HEK293 (cell line): ENCODE data around the gene NAT8L.

Experiments
- CTCF ChIA-PET: fragments of 350-600 bp; formaldehyde crosslinking; extraction: SDS; loops from one replicate; lab custom pipeline; 2021; ENCODE audit warnings: antibody characterized with exemption; lab: Yijun Ruan, JAX
- POLR2A ChIA-PET: fragments of 300-600 bp; formaldehyde crosslinking; extraction: SDS; loops from one replicate; lab custom pipeline; 2020; ENCODE audit warnings: antibody characterized with exemption, inconsistent platforms; lab: Yijun Ruan, JAX
- H3K27ac ChIP-seq: fragments of 200-500 bp; sonication (Bioruptor generic); 2 replicates; pipeline ENCODE4 v1.5.1; 2014; ENCODE audit warnings: low read depth, low read length, control low read depth, inconsistent platforms; ENCODE audit errors: extremely low read depth
- H3K36me3 ChIP-seq, 2 experiments: fragments of 200-500 bp in 1 of 2; sonication (Bioruptor generic) in 1 of 2; 1 replicate in 1 of 2; 2 replicates in 1 of 2; pipeline ENCODE4 v1.5.1; 2014 to 2017; ENCODE audit warnings: inconsistent platforms in 2 of 2, low read length in 2 of 2; ENCODE audit not compliant: control insufficient read depth in 2 of 2, insufficient read depth in 1 of 2
- H3K4me1 ChIP-seq: fragments of 200-500 bp; sonication (Bioruptor generic); 2 replicates; pipeline ENCODE4 v1.5.1; 2014; ENCODE audit warnings: mild to moderate bottlenecking, low read length, inconsistent platforms; ENCODE audit not compliant: control insufficient read depth, insufficient read depth
- H3K4me3 ChIP-seq: 2 replicates; pipeline ENCODE4 v1.5.1; 2011; ENCODE audit warnings: low read depth, mild to moderate bottlenecking, control low read depth, low read length, moderate library complexity
- H3K9me3 ChIP-seq: fragments of 200-500 bp; sonication (Bioruptor generic); 2 replicates; pipeline ENCODE4 v1.5.1; 2014; ENCODE audit warnings: low read depth, low read length, inconsistent platforms; ENCODE audit not compliant: control insufficient read depth, insufficient read depth
- GLIS1 ChIP-seq: fragments of 450-650 bp; formaldehyde crosslinking; IDR thresholded peaks from 2 replicates; pipeline ENCODE4 v1.5.1; 2016; ENCODE audit warnings: missing biosample characterization, missing genetic modification characterization
- GLIS2 ChIP-seq: fragments of 450-650 bp; formaldehyde crosslinking; IDR thresholded peaks from 2 replicates; pipeline ENCODE4 v1.5.1; 2016; ENCODE audit warnings: missing biosample characterization, missing genetic modification characterization
- KLF16 ChIP-seq: fragments of 450-650 bp; formaldehyde crosslinking; IDR thresholded peaks from 2 replicates; pipeline ENCODE4 v1.5.1; 2017; ENCODE audit warnings: missing biosample characterization, missing genetic modification characterization
- KLF9 ChIP-seq: fragments of 450-650 bp; formaldehyde crosslinking; IDR thresholded peaks from 2 replicates; pipeline ENCODE4 v1.5.1; 2016; ENCODE audit warnings: missing biosample characterization, missing genetic modification characterization, low read depth
- SETDB1 ChIP-seq: IDR thresholded peaks from one replicate; pipeline ENCODE4 v1.6.1; 2017; ENCODE audit warnings: mild to moderate bottlenecking, low read length, moderate library complexity, mixed read lengths; ENCODE audit not compliant: insufficient read length
- SP2 ChIP-seq: fragments of 450-650 bp; formaldehyde crosslinking; IDR thresholded peaks from 2 replicates; pipeline ENCODE4 v1.5.1; 2016; ENCODE audit warnings: missing biosample characterization, missing genetic modification characterization
- YY2 ChIP-seq: fragments of 450-650 bp; formaldehyde crosslinking; IDR thresholded peaks from 2 replicates; pipeline ENCODE4 v1.5.1; 2016; ENCODE audit warnings: missing biosample characterization, missing genetic modification characterization
- ZBTB44 ChIP-seq: fragments of 450-650 bp; IDR thresholded peaks from 2 replicates; pipeline ENCODE4 v1.5.1; 2018; ENCODE audit warnings: missing biosample characterization, mild to moderate bottlenecking, missing genetic modification characterization
- ZBTB8A ChIP-seq: fragments of 450-650 bp; formaldehyde crosslinking; IDR thresholded peaks from 2 replicates; pipeline ENCODE4 v1.5.1; 2016; ENCODE audit warnings: missing biosample characterization, missing genetic modification characterization
- ZIC2 ChIP-seq: fragments of 450-650 bp; formaldehyde crosslinking; IDR thresholded peaks from 2 replicates; pipeline ENCODE4 v1.5.1; 2016; ENCODE audit warnings: missing biosample characterization, missing genetic modification characterization
- ZNF140 ChIP-seq: fragments of 450-650 bp; formaldehyde crosslinking; IDR thresholded peaks from 2 replicates; pipeline ENCODE4 v1.5.1; 2016; ENCODE audit warnings: missing biosample characterization, missing genetic modification characterization
- ZNF169 ChIP-seq: fragments of 450-650 bp; formaldehyde crosslinking; IDR thresholded peaks from 2 replicates; pipeline ENCODE4 v1.5.1; 2016; ENCODE audit warnings: missing biosample characterization, missing genetic modification characterization
- ZNF184 ChIP-seq: fragments of 450-650 bp; IDR thresholded peaks from 2 replicates; pipeline ENCODE4 v1.5.1; 2018; ENCODE audit warnings: missing biosample characterization, mild to moderate bottlenecking, missing genetic modification characterization
- ZNF19 ChIP-seq: fragments of 450-650 bp; formaldehyde crosslinking; IDR thresholded peaks from 2 replicates; pipeline ENCODE4; 2016; ENCODE audit warnings: missing biosample characterization, missing genetic modification characterization, low read depth
- ZNF335 ChIP-seq: fragments of 450-650 bp; formaldehyde crosslinking; conservative IDR thresholded peaks from 2 replicates; pipeline ENCODE4 v1.5.1; 2016; ENCODE audit warnings: missing biosample characterization, missing genetic modification characterization
- ZNF488 ChIP-seq: fragments of 450-650 bp; formaldehyde crosslinking; IDR thresholded peaks from 2 replicates; pipeline ENCODE4 v1.5.1; 2016; ENCODE audit warnings: missing biosample characterization, missing genetic modification characterization
- ZNF514 ChIP-seq: fragments of 450-650 bp; formaldehyde crosslinking; IDR thresholded peaks from 2 replicates; pipeline ENCODE4 v1.5.1; 2016; ENCODE audit warnings: missing biosample characterization, missing genetic modification characterization
- ZNF623 ChIP-seq: fragments of 450-650 bp; formaldehyde crosslinking; IDR thresholded peaks from 2 replicates; pipeline ENCODE4 v1.5.1; 2016; ENCODE audit warnings: missing biosample characterization, missing genetic modification characterization
- ZNF776 ChIP-seq: fragments of 450-650 bp; formaldehyde crosslinking; IDR thresholded peaks from 2 replicates; pipeline ENCODE4 v1.5.0; 2017; ENCODE audit warnings: missing biosample characterization, missing genetic modification characterization, borderline replicate concordance
- ZNF777 ChIP-seq: fragments of 450-650 bp; formaldehyde crosslinking; IDR thresholded peaks from 2 replicates; pipeline ENCODE4 v1.5.1; 2017; ENCODE audit warnings: missing biosample characterization, missing genetic modification characterization, borderline replicate concordance
- ZNF830 ChIP-seq: fragments of 450-650 bp; IDR thresholded peaks from 2 replicates; pipeline ENCODE4 v1.5.0; 2018; ENCODE audit warnings: missing biosample characterization, missing genetic modification characterization, low read depth, mild to moderate bottlenecking, moderate library complexity
- ZSCAN18 ChIP-seq: fragments of 450-650 bp; formaldehyde crosslinking; IDR thresholded peaks from 2 replicates; pipeline ENCODE4 v1.5.1; 2016; ENCODE audit warnings: missing biosample characterization, missing genetic modification characterization
- TF ChIP-seq, protein P1 (sequence below): fragments of 450-650 bp; formaldehyde crosslinking; IDR thresholded peaks from 2 replicates; pipeline ENCODE4 v1.5.1; 2016; ENCODE audit warnings: missing biosample characterization, missing genetic modification characterization
- TF ChIP-seq, protein P2 (sequence below): fragments of 450-650 bp; formaldehyde crosslinking; IDR thresholded peaks from 2 replicates; pipeline ENCODE4 v1.5.1; 2017; ENCODE audit warnings: missing biosample characterization, mild to moderate bottlenecking, missing genetic modification characterization, moderate library complexity

Gene NAT8L, protein sequence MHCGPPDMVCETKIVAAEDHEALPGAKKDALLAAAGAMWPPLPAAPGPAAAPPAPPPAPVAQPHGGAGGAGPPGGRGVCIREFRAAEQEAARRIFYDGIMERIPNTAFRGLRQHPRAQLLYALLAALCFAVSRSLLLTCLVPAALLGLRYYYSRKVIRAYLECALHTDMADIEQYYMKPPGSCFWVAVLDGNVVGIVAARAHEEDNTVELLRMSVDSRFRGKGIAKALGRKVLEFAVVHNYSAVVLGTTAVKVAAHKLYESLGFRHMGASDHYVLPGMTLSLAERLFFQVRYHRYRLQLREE

DNA sequence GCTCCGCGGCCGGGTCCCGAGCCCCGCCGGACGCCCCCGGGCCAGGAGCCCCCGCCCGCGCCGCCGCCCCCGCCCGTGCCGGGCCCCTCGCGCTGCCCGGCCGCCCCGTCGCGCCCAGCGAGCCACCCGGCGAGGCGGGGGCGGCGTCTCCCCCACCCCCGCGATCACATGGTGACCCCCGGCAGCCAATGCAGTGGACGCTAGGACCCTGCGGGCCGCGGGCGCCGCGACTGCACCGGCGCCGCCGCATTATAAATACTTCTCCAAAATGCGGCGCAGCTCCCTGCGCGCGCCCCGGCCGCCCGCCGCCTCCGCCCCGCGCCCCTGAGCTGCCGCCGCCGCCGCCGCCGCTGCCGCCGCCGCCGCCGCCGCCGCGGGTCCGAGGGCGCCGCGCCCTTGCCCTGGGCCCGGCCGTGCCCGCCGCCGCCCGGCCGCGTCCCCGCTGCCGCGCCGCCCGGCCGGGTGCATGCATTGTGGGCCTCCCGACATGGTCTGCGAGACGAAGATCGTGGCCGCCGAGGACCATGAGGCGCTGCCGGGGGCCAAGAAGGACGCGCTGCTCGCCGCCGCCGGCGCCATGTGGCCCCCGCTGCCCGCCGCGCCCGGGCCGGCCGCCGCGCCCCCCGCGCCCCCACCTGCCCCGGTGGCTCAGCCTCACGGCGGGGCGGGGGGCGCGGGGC is at the start of gene NAT8L:
Gene NAT8L (plus strand): TSS at position 282 of the 680 bp plus-strand sequence. CDS start 185 bp downstream, at position 467.
- TF ChIP-seq ZNF777 (no peak), ZSCAN18 (tag by site-specific recombination) (no peak), ZNF514 (tag by site-specific recombination) (no peak), ZNF623 (no peak), GLIS2 (0 out of 2 replicates have a peak, but pooled peaks have one; percentile 23), SP2 (tag by site-specific recombination) (no peak), ZBTB44 (tag by site-specific recombination) (peak; percentile 80; the same call in 1 of the 2 replicates), KLF16 (tag by site-specific recombination) (no peak), KLF9 (tag by site-specific recombination) (no peak), ZNF19 (tag by site-specific recombination) (no peak), GLIS1 (peak; percentile 37; the same call in 1 of the 2 replicates), YY2 (tag by site-specific recombination) (no peak)
- TF ChIP-seq, all 188 proteins: peak for 3

DNA sequence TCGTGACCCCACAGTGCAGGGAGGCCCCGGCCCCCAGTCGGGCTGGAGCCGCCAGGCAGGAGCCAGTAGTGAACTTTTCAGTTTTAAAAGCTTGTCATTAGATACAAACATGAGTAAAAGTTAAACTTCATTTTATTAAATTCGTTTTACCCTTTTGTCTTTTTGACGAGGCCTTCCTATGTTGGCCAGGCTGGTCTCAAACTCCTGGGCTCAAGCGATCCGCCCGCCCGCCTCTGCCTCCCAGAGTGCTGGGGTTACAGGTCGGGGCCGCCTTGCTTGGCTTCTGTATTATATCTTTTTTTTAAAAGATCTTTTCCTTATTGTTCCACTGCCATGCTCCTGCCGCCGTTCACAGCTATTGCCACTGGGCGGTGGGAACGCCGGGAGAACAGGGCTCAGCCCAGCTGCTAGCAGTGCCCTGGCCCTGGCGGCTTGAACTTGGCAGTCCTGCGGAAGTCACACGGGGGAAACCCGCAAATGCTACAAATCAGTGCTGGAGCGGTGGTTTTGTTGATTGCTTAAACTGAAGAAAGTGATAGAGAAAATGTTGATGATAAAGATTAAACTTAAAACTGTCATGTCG is 49.4 kb upstream of the NAT8L start:
- no peaks in the 10 kb centered on the region for H3K4me1 ChIP-seq
- H3K4me3 ChIP-seq, result peak overlapping the region; percentile 93
- CTCF ChIA-PET, result interaction anchor here (0.7 to 1.1 kb wide), 3 partner anchors 24 to 1205 kb away, joined by 3 read pairs; no protein-coding TSS in a partner anchor
- H3K36me3 ChIP-seq, result peaks cover 0 to 16% of the 10 kb centered on the region in 2 experiments; a peak in 2 of 3 replicates
- TF ChIP-seq ZIC2 (tag by site-specific recombination) (0 out of 2 replicates have a peak, but pooled peaks have one; percentile 3), ZNF140 (tag by site-specific recombination) (no peak), SETDB1 (no peak), ZNF184 (tag by site-specific recombination) (no peak), KLF16 (tag by site-specific recombination) (no peak), ZNF830 (tag by site-specific recombination) (no peak), ZBTB8A (tag by site-specific recombination) (peak; percentile 37; the same call in 1 of the 2 replicates), ZNF776 (tag by site-specific recombination) (no peak), GLIS2 (peak; percentile 53; the same call in 1 of the 2 replicates), ZNF335 (tag by site-specific recombination) (peak; percentile 9; the same call in 1 of the 2 replicates), ZNF488 (tag by site-specific recombination) (no peak), ZNF169 (no peak)
- TF ChIP-seq, protein P1, sequence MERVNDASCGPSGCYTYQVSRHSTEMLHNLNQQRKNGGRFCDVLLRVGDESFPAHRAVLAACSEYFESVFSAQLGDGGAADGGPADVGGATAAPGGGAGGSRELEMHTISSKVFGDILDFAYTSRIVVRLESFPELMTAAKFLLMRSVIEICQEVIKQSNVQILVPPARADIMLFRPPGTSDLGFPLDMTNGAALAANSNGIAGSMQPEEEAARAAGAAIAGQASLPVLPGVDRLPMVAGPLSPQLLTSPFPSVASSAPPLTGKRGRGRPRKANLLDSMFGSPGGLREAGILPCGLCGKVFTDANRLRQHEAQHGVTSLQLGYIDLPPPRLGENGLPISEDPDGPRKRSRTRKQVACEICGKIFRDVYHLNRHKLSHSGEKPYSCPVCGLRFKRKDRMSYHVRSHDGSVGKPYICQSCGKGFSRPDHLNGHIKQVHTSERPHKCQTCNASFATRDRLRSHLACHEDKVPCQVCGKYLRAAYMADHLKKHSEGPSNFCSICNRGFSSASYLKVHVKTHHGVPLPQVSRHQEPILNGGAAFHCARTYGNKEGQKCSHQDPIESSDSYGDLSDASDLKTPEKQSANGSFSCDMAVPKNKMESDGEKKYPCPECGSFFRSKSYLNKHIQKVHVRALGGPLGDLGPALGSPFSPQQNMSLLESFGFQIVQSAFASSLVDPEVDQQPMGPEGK (tag by site-specific recombination), result 0 out of 2 replicates have a peak, but pooled peaks have one; percentile 48
- TF ChIP-seq, protein P2, sequence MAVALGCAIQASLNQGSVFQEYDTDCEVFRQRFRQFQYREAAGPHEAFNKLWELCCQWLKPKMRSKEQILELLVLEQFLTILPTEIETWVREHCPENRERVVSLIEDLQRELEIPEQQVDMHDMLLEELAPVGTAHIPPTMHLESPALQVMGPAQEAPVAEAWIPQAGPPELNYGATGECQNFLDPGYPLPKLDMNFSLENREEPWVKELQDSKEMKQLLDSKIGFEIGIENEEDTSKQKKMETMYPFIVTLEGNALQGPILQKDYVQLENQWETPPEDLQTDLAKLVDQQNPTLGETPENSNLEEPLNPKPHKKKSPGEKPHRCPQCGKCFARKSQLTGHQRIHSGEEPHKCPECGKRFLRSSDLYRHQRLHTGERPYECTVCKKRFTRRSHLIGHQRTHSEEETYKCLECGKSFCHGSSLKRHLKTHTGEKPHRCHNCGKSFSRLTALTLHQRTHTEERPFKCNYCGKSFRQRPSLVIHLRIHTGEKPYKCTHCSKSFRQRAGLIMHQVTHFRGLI (tag by site-specific recombination), result 0 out of 2 replicates have a peak, but pooled peaks have one; percentile 23
- peak overlapping the region; percentile 97 for H3K27ac ChIP-seq
- H3K9me3 ChIP-seq, result no peaks in the 10 kb centered on the region
- POLR2A ChIA-PET, result interaction anchor here (1.2 to 1.7 kb wide), 3 partner anchors 13 to 459 kb away, joined by 3 read pairs; partner anchors contain the start of gene RNF4

More for the DNA sequence above, at the start of gene NAT8L:
- ChIA-PET POLR2A (no interaction called here), CTCF (no interaction called here)
- Histone ChIP-seq H3K4me1 (no peaks in the 10 kb centered on the region), H3K36me3 (peaks cover 0 to 27% of the 10 kb centered on the region in 2 experiments; a peak in 1 of 3 replicates), H3K27ac (peak within 1 kb of the TSS; percentile 66; the same call in 1 of the 2 replicates), H3K4me3 (peak within 1 kb of the TSS; percentile 43), H3K9me3 (no peaks in the 10 kb centered on the region)
